Progenitor cell of endocrine pancreas (in vitro differentiated cells): ENCODE results near the gene OR6K3. TPM values are rescaled to one million over a fixed set of nuclear protein-coding genes. Genes with fewer than 3 reads are reported as not detected.

Experiments
- DNase-seq: peaks from one replicate; pipeline ENCODE4 v3.0.0; 2021; ENCODE audit warnings: low spot score; ENCODE audit not compliant: unreplicated experiment
- H3K27ac Mint-ChIP-seq: 2 replicates; pipeline ENCODE4 v1.8.0; 2021; ENCODE audit warnings: mild to moderate bottlenecking, moderate library complexity, mixed read lengths
- H3K27me3 Mint-ChIP-seq: 2 replicates; pipeline ENCODE4 v1.8.0; 2021; ENCODE audit warnings: mixed read lengths
- H3K36me3 Mint-ChIP-seq: 2 replicates; pipeline ENCODE4 v1.8.0; 2022; ENCODE audit warnings: mixed read lengths; ENCODE audit not compliant: insufficient read depth
- H3K4me1 Mint-ChIP-seq: 2 replicates; pipeline ENCODE4 v1.8.0; 2021; ENCODE audit warnings: low read depth, mixed read lengths
- H3K4me3 Mint-ChIP-seq: 2 replicates; pipeline ENCODE4 v1.8.0; 2021; ENCODE audit warnings: low read depth, mild to moderate bottlenecking, moderate library complexity, mixed read lengths
- H3K9me3 Mint-ChIP-seq: 2 replicates; pipeline ENCODE4 v1.8.0; 2021; ENCODE audit warnings: low read depth, mixed read lengths
- CTCF ChIP-seq: fragments of 200-600 bp; sonication (generic); IDR thresholded peaks from one replicate; pipeline ENCODE4 v1.5.0; 2021; ENCODE audit warnings: antibody characterized with exemption, mild to moderate bottlenecking; ENCODE audit not compliant: unreplicated experiment
- total RNA-seq: library from RNA; stranded (reverse); gene quantifications from 2 replicates; pipeline ENCODE4 v1.2.1, GENCODE V29; 2021

OR6K3 gene
- total RNA-seq, 1 donor from 2014 or later = not detected

DNA sequence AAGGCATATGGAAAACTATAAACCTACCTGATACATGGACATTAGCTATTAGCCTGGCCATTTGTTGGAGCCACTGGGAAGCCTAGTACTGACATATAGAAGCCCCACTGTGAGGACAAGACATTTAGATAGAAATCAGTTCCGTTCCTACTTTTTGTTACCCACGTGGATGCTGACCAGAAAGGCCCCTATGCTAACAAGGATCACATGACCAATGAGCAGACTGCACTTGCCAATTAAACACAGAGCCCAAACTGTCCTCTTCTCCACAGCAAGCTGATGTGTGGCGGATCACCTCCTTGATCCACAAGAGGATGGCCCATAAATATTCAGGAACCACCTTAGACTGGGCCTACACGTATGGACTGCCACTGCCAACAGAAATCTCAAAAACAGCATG, 11.2 kb upstream of the OR6K3 start:
- Mint-ChIP-seq H3K27ac (no peak overlapping the region), H3K4me3 (no peak overlapping the region), H3K36me3 (no peaks in the 10 kb centered on the region), H3K4me1 (peaks cover 2% of the 10 kb centered on the region), H3K27me3 (peaks cover 4% of the 10 kb centered on the region), H3K9me3 (no peaks in the 10 kb centered on the region)
- TF ChIP-seq CTCF = no peak
- no peak for DNase-seq

DNA sequence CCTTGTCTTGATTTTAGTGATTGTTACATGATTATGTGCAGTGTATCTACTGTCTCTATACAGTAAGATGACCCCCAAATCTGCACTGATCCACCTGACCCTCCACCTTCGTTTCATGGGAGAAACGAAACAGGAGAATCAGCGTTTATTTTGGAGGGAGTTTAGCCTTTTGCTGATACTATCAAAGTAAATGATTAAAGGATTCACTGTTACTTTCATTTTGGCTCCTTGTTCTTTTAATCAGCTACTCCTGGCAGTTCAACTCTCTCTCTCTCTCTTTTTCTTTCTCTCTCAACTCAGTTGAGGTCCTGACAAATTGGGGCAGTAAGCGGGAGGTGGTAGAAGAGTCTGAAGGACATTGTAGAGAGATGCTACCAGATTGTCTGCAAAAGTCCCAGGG, 9.9 kb upstream of the OR6K3 start:
- TF ChIP-seq CTCF = no peak

DNA sequence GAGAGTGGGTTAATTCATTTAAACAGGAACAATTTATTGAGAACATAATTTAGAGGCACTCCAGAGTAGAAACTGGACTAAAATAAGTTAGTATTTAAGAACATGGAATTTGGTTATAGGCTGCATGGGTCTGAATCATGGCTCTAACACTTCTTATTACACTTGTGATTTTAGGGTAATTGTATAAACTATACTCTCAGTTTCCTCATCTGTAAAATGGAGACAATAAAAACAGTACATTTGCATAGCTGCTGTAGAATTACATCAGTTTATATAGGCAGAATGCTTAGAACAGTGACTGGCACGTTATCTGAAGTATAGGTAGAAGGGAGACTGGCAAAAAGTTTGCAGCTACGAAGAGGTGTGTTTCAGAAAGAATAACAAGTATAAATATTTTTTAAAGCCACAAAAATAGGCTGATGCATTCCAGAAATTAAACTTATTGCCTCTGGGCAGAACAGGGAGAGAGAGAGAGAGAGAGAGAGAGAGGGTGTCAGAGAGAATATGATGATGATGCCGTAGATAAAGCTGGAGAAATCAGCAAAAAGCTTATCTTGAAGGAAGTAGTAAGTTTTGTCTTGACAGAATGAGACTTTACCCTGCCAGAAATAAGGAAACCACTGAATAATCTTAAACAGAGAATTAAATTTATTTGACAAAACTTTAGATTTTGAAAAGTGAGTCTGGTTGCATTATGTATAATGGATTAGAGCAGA, 8.1 kb upstream of the OR6K3 start:
- H3K27ac Mint-ChIP-seq = no peak overlapping the region
- no peak for TF ChIP-seq CTCF
- no peaks in the 10 kb centered on the region for H3K36me3 Mint-ChIP-seq
- no peak overlapping the region for H3K4me3 Mint-ChIP-seq
- peaks cover 2% of the 10 kb centered on the region for H3K4me1 Mint-ChIP-seq
- no peaks in the 10 kb centered on the region for H3K9me3 Mint-ChIP-seq
- no peak for DNase-seq
- peaks cover 7% of the 10 kb centered on the region for H3K27me3 Mint-ChIP-seq

More for the DNA sequence above, 9.9 kb upstream of the OR6K3 start:
- H3K27ac Mint-ChIP-seq = no peak overlapping the region
- no peak for DNase-seq
- H3K4me3 Mint-ChIP-seq = no peak overlapping the region
- H3K4me1 Mint-ChIP-seq = peaks cover 2% of the 10 kb centered on the region
- H3K27me3 Mint-ChIP-seq = peaks cover 4% of the 10 kb centered on the region
- no peaks in the 10 kb centered on the region for H3K36me3 Mint-ChIP-seq
- H3K9me3 Mint-ChIP-seq = no peaks in the 10 kb centered on the region

- H3K27me3 Mint-ChIP-seq = peaks cover 10% of the 10 kb centered on the region
- H3K36me3 Mint-ChIP-seq = no peaks in the 10 kb centered on the region
- no peak overlapping the region for H3K27ac Mint-ChIP-seq
- no peak for DNase-seq
- no peak overlapping the region for H3K4me3 Mint-ChIP-seq
- no peaks in the 10 kb centered on the region for H3K9me3 Mint-ChIP-seq
- H3K4me1 Mint-ChIP-seq = peaks cover 2% of the 10 kb centered on the region
- TF ChIP-seq CTCF = no peak
Measured at GRCh38 chr1:158724442-158724841, 3.9 kb upstream of the OR6K3 start.

GRCh38 chr1:158719664-158720063, 856 bp downstream of the OR6K3 start:
- Mint-ChIP-seq H3K27ac (no peak overlapping the region), H3K9me3 (no peaks in the 10 kb centered on the region)

More at GRCh38 chr1:158719664-158720063, 856 bp downstream of the OR6K3 start:
- H3K4me1 Mint-ChIP-seq = no peaks in the 10 kb centered on the region
- peaks cover 5% of the 10 kb centered on the region for H3K27me3 Mint-ChIP-seq
- no peak for DNase-seq
- no peaks in the 10 kb centered on the region for H3K36me3 Mint-ChIP-seq
- no peak overlapping the region for H3K4me3 Mint-ChIP-seq
- TF ChIP-seq CTCF = no peak
